Ectodermal cell (in vitro differentiated cells): ENCODE results near the gene PHF19.

ENCODE experiments used
- H3K27ac ChIP-seq: 2 replicates; pipeline ENCODE4 v1.7.0; 2013; ENCODE audit warnings: mild to moderate bottlenecking, low read depth, low read length; ENCODE audit not compliant: insufficient read depth, poor library complexity, severe bottlenecking
- H3K27me3 ChIP-seq: 2 replicates; pipeline ENCODE4 v1.7.0; 2013; ENCODE audit warnings: mild to moderate bottlenecking, low read length; ENCODE audit not compliant: insufficient read depth, control insufficient read depth, poor library complexity, severe bottlenecking
- H3K36me3 ChIP-seq: one replicate; pipeline ENCODE4 v1.7.0; 2013; ENCODE audit warnings: low read length; ENCODE audit not compliant: control insufficient read depth, insufficient read depth
- H3K4me1 ChIP-seq: one replicate; pipeline ENCODE4 v1.7.0; 2013; ENCODE audit warnings: low read length; ENCODE audit not compliant: control insufficient read depth, insufficient read depth
- H3K4me3 ChIP-seq: 2 replicates; pipeline ENCODE4 v1.7.0; 2013; ENCODE audit warnings: low read depth, low read length, control low read depth; ENCODE audit not compliant: insufficient read depth
- H3K9me3 ChIP-seq: 2 replicates; pipeline ENCODE4 v1.7.0; 2013; ENCODE audit warnings: mild to moderate bottlenecking, low read length, moderate library complexity; ENCODE audit not compliant: control insufficient read depth

Gene PHF19

GRCh38 chr9:120807607-120808379 is 69.2 kb downstream of the PHF19 start:
- Histone ChIP-seq H3K27ac (no peak overlapping the region), H3K36me3 (no peaks in the 10 kb centered on the region), H3K27me3 (no peaks in the 10 kb centered on the region), H3K4me3 (no peak overlapping the region), H3K4me1 (no peaks in the 10 kb centered on the region), H3K9me3 (no peaks in the 10 kb centered on the region)
